GM20431 (cell line): ENCODE measurements around the gene GNRHR.

Source experiments
- in situ Hi-C: fragments of 300-500 bp; cut with MseI, MboI; formaldehyde crosslinking; loops from one replicate; pipeline ENCODE4 v1.15.0; 2020; ENCODE audit warnings: low sequenced_read_pairs; ENCODE audit not compliant: unreplicated experiment

The GNRHR gene

DNA sequence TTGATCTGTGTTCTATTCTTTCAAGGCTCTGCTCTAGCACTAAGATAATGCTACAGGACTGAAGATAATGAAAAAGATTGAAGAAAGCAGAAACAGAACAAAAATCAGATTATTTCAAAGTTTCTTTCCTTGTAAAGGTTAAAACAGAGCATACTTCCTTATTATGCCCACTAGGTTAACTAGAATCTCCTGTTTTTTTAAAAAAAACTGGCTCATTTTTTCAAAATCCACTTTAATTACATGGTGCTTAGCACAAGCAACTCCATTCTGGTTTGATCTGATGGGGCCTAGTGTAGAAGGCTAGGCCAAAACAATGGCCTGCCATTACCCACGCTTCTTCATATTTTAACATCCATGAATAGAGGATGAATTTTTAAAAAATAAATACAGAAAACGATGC lies 52.0 kb downstream of the GNRHR start:
- in situ Hi-C loops: no loop called here

DNA sequence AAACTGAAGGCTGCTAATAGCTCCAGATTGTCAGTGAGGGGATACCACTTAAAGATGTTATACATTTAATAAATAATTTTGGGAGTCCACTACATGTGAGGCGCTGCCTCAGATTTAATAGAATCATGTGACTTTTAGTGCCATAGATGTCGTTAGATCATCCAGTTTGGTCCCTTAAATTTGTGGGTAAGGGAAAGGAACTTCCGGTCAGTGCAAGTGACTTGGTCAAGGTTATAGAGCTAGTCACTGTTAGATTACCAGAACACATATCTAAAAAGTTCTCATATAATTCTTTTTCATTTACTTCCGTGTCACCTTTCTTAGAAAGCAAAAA lies 52.7 kb downstream of the GNRHR start:
- in situ Hi-C loops: no loop called here

DNA sequence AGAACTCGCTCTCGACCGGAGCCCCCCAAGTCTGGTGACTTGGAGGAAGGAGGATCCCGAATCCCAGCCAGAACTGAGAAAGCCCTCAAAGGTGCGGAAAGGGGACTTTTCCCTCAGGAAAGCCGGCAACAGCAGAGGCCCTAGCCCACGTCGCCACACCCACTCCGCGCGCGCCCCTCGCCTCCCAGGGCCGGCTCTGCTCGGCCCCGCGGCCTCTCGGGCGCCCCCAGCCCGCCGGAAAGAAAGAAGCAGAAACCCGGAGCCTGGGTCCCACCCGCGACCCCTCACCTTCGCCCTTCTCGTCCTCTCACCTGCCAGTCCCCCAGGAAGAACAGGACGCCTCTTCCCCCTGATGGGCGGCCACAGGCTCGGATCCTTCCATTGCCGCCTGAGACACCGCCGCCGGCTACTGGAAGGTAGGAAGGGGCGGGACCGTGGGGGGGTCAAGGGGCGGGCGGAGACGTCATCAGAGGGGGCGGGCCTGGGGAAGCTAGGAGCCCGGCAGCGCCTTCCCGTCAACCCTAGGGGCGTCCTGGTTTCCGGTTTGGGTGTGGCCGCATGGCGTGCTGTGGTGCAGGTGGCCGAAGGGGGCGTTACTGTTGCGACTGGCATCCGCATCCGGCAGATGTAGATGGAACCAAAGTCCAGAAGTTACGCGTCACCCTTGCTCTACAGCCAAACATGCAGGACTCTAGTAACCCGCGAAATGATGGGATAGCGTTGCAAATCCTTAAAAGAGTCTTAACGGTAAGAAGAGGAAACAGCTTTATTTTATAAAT lies 53.3 kb downstream of the GNRHR start, which contains the start of gene UBA6:
UBA6 (minus strand) TSS at position 418 of the 779 bp plus-strand sequence; CDS start at position 382, 36 bp downstream.
- in situ Hi-C loops: no loop called here

DNA sequence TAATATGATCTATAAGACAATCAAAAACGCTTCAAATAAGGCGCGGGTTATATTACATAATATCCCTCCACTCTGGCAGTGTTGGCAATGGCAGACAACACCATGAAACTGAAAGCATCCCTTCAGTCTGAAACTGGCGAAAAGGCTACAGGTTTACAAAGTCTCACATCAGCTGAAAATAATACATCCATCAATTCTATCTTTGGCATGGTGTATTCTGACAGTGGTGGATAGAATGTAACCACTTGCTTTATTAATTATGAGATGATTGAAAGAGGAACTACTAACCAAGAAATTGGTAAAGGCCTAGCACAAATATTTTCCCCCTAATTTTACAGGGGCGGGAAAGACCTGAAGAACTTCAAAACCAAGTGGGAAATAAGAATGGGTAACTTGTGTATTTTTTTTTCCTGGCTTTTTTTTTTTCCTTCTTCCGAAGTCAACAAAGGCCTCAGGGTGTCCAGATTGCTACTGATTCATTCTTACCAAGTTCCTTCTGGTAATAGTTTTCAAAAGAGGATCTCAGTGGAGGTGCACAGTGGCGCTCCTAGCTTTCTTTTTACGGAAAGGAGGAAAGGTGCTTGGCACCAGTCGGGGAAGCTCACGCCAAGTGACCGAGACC lies 54.0 kb downstream of the GNRHR start:
- in situ Hi-C loops: no loop called here

DNA sequence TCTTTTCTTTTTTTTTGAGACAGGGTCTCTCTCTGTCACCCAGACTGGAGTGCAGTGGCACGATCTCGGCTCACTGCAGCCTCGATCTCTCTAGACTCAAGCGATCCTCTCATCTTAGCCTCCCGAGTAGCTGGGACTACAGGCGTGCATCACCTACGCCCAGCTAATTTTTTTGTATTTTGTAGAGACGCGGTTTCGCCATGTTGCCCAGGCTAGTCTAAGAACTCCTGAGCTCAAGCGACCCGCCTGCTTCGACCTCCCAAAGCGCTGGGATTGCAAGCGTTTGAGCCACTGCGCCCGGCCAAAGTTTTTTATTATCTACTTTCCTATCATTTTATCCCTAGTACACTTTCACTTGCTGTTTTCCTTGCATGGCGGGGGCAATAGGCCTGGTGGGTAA lies 54.6 kb downstream of the GNRHR start:
- in situ Hi-C loops: no loop called here

DNA sequence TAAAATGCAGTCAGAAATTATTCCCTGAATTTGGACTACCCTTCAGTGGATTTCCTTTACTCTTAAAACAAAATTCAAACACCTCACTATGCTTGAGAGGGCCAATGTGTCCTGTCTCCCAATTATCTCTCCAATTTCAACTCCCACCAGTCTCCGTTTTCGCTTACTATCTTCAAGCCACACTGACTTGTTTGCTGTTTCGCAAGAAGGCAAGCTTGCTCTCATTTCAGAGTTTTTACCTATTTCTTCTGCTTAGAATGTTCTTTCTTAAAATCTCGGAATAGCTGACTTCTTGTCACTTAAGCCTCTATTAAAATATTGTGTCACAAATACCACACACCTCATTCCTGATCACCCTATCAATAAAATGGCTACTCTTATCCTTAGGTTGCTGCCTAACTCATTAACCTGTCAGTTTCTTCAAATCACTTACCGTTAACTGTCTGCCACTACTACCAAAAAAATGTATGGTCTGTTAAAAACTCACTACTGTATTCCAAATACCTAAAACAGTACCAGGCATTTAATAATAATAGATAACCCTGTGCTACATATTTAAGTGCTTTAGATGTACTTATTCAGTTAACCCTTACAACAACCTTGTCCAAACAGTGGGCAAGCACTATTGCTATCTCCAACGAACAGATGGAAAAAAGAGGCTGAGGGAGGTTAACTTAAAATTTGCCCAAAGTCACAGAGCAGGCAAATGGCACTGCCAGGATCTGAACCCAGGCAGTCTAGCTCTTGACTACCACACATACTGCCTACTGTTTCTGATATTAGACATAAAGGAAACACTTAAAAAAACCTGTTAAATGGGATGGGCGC lies 56.1 kb downstream of the GNRHR start:
- in situ Hi-C loops: no loop called here

DNA sequence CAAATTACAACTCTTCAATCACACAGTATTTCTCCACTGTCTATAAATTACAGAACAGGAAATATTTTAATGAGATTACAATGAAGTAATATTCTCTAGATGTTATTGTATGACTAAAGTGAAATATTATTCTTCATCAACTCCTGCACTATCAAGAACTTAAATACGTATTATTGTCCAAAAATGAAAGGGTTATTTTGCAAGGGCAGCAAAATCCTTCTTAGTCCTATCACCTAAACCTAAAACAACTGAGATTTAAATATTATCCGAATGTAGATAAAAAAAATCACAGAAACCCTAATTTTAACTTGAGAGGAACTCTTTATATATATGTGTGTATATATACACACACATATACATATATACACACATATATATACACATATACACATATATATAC lies 58.1 kb downstream of the GNRHR start:
- in situ Hi-C loops: no loop called here

DNA sequence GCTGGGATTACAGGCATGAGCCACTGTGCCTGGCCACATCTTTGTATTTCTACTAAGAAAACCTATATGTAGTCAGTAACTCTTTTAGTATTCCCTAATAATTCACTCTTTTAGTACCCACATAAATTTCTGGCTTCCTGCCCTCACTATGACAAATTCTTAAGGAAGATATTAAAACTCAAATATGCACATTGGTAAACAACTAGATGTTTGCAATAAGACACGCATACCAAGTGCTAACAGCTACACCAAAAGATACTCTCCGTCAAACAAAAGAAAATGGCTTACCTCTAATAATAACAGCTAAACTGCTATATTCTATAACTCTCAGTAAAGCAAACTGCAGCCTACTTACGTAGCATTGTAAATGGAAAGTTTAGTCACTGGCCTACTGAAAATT lies 59.5 kb downstream of the GNRHR start:
- in situ Hi-C loops: no loop called here

DNA sequence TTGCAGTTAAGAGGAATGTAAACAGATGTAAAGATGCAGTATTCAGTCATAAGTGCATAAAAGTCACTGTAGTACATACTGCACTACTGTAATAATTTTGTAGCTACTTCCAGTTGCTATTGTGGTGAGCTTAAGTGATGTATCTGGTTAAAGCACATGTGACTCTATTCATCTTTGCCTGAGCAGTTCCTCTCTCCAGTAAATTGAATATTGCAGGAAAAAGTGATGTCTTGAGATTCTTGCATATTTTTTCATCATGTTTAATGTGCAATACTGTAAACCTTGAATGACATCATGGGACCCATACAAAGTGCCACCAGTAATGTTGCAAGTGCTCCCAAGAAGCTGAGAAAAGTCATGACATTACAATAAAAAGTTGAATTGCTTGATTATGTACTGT lies 62.9 kb downstream of the GNRHR start:
- in situ Hi-C loops: no loop called here
